ENCODE measurements around the gene NIN.

The NIN gene

DNA sequence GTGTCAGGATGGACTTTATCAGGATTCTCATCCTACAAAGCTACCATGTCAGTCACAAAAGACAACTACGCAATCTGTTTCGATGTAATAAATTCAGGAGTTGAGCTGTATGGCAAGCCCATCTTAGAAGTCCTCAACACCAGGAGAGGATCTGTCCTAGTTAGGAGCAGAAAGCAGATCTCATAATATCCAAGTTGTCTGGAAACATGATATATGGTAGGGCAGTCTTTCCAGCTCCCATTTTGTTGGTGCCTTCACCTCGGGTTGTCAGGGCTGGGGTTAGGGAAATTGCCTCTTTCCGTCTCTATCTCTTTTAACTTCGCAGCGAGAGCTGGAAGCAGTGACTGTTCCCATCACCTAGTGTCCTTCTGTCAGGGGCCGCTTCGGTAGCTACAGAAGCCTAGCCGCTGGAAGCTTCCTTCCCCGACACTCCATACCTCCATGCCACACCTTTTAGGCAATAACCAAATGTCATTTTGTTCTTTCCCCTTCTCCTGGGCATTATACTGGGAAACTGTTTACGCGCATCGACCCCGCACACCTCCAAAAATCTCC, 1.4 kb downstream of the NIN start:
- no peak for TF ChIP-seq CREB5 (CRISPR knock-in tag; IDR thresholded peaks at IDR 0.05; ENCODE audit: low read depth)
- no peak for TF ChIP-seq CSDC2 (CRISPR knock-in tag; IDR thresholded peaks at IDR 0.05)
- no peak for TF ChIP-seq ZC3H10 (CRISPR knock-in tag; IDR thresholded peaks at IDR 0.05)
- TF ChIP-seq, protein P1, sequence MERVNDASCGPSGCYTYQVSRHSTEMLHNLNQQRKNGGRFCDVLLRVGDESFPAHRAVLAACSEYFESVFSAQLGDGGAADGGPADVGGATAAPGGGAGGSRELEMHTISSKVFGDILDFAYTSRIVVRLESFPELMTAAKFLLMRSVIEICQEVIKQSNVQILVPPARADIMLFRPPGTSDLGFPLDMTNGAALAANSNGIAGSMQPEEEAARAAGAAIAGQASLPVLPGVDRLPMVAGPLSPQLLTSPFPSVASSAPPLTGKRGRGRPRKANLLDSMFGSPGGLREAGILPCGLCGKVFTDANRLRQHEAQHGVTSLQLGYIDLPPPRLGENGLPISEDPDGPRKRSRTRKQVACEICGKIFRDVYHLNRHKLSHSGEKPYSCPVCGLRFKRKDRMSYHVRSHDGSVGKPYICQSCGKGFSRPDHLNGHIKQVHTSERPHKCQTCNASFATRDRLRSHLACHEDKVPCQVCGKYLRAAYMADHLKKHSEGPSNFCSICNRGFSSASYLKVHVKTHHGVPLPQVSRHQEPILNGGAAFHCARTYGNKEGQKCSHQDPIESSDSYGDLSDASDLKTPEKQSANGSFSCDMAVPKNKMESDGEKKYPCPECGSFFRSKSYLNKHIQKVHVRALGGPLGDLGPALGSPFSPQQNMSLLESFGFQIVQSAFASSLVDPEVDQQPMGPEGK (CRISPR knock-in tag; IDR thresholded peaks at IDR 0.05; ENCODE audit: borderline replicate concordance): no peak
- TF ChIP-seq BACH2 (CRISPR knock-in tag; IDR thresholded peaks at IDR 0.05; ENCODE audit: borderline replicate concordance): no peak
- no peak for TF ChIP-seq ZNF70 (CRISPR knock-in tag; IDR thresholded peaks at IDR 0.05)
- TF ChIP-seq, protein P2, sequence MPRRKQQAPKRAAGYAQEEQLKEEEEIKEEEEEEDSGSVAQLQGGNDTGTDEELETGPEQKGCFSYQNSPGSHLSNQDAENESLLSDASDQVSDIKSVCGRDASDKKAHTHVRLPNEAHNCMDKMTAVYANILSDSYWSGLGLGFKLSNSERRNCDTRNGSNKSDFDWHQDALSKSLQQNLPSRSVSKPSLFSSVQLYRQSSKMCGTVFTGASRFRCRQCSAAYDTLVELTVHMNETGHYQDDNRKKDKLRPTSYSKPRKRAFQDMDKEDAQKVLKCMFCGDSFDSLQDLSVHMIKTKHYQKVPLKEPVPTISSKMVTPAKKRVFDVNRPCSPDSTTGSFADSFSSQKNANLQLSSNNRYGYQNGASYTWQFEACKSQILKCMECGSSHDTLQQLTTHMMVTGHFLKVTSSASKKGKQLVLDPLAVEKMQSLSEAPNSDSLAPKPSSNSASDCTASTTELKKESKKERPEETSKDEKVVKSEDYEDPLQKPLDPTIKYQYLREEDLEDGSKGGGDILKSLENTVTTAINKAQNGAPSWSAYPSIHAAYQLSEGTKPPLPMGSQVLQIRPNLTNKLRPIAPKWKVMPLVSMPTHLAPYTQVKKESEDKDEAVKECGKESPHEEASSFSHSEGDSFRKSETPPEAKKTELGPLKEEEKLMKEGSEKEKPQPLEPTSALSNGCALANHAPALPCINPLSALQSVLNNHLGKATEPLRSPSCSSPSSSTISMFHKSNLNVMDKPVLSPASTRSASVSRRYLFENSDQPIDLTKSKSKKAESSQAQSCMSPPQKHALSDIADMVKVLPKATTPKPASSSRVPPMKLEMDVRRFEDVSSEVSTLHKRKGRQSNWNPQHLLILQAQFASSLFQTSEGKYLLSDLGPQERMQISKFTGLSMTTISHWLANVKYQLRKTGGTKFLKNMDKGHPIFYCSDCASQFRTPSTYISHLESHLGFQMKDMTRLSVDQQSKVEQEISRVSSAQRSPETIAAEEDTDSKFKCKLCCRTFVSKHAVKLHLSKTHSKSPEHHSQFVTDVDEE (CRISPR knock-in tag; IDR thresholded peaks at IDR 0.05): no peak
- no peak for TF ChIP-seq TOX (CRISPR knock-in tag; IDR thresholded peaks at IDR 0.05; ENCODE audit: borderline replicate concordance)
- TF ChIP-seq ARNTL (CRISPR knock-in tag; IDR thresholded peaks at IDR 0.05; ENCODE audit: borderline replicate concordance, low read depth): no peak
- TF ChIP-seq ZNF565 (CRISPR knock-in tag; conservative IDR thresholded peaks at IDR 0.05; ENCODE audit: low read depth): no peak
- no peak for TF ChIP-seq ESRRG (CRISPR knock-in tag; IDR thresholded peaks at IDR 0.05)
- TF ChIP-seq ZFP3 (CRISPR knock-in tag; IDR thresholded peaks at IDR 0.05): no peak
- no peak for TF ChIP-seq RARB (CRISPR knock-in tag; IDR thresholded peaks at IDR 0.05)
- TF ChIP-seq, protein P3, sequence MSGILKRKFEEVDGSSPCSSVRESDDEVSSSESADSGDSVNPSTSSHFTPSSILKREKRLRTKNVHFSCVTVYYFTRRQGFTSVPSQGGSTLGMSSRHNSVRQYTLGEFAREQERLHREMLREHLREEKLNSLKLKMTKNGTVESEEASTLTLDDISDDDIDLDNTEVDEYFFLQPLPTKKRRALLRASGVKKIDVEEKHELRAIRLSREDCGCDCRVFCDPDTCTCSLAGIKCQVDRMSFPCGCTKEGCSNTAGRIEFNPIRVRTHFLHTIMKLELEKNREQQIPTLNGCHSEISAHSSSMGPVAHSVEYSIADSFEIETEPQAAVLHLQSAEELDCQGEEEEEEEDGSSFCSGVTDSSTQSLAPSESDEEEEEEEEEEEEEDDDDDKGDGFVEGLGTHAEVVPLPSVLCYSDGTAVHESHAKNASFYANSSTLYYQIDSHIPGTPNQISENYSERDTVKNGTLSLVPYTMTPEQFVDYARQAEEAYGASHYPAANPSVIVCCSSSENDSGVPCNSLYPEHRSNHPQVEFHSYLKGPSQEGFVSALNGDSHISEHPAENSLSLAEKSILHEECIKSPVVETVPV (CRISPR knock-in tag; IDR thresholded peaks at IDR 0.05): no peak
- no peak for TF ChIP-seq ZNF8 (CRISPR knock-in tag; IDR thresholded peaks at IDR 0.05)
- ATAC-seq: peak; percentile 13

GRCh38 chr14:50828721-50829488, 2.1 kb downstream of the NIN start:
- no peak for ATAC-seq
- TF ChIP-seq TOX (CRISPR knock-in tag; IDR thresholded peaks at IDR 0.05; ENCODE audit: borderline replicate concordance) (no peak), ZC3H10 (CRISPR knock-in tag; IDR thresholded peaks at IDR 0.05) (no peak), CSDC2 (CRISPR knock-in tag; IDR thresholded peaks at IDR 0.05) (no peak), ZFP30 (CRISPR knock-in tag; IDR thresholded peaks at IDR 0.05) (no peak)
- TF ChIP-seq, protein P3 (CRISPR knock-in tag; IDR thresholded peaks at IDR 0.05): no peak

DNA sequence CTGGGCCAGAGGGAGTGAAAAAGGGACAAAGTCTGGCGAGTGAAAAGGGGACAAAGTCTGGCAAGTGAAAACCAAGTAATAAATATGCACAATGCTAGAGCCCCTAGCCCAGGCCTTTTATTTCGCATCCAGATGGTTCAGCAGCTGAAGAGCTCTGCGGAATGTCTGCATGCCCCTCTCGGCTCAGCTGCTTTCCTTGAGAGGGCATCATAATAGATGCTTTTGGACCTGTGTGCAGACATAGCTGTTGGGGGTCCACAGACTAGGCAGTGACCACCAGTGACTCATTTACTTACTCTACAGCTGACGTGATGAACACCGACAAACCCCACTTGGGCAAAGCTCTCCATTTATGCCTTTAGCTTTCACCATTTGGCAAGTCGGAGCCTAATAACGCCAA, 4.3 kb downstream of the NIN start:
- no peak for ATAC-seq
- TF ChIP-seq TCF4 (CRISPR knock-in tag; IDR thresholded peaks at IDR 0.05; ENCODE audit: borderline replicate concordance) (no peak), RARB (CRISPR knock-in tag; IDR thresholded peaks at IDR 0.05) (no peak), PPARA (CRISPR knock-in tag; IDR thresholded peaks at IDR 0.05; ENCODE audit: borderline replicate concordance) (no peak), ZNF565 (CRISPR knock-in tag; conservative IDR thresholded peaks at IDR 0.05; ENCODE audit: low read depth) (no peak), TOX (CRISPR knock-in tag; IDR thresholded peaks at IDR 0.05; ENCODE audit: borderline replicate concordance) (no peak), ESRRG (CRISPR knock-in tag; IDR thresholded peaks at IDR 0.05) (no peak), OSR1 (CRISPR knock-in tag; IDR thresholded peaks at IDR 0.05) (no peak), GLIS3 (CRISPR knock-in tag; IDR thresholded peaks at IDR 0.05) (no peak), ZFP3 (CRISPR knock-in tag; IDR thresholded peaks at IDR 0.05) (no peak), ZFP30 (CRISPR knock-in tag; IDR thresholded peaks at IDR 0.05) (no peak), ISL1 (CRISPR knock-in tag; IDR thresholded peaks at IDR 0.05) (no peak)
- TF ChIP-seq, protein P3 (CRISPR knock-in tag; IDR thresholded peaks at IDR 0.05): no peak
- TF ChIP-seq, protein P2 (CRISPR knock-in tag; IDR thresholded peaks at IDR 0.05): no peak

Data from SK-N-SH treated with all-trans-retinoic acid at 6 μM for 48 hours (cell line).